Erythroblast (primary cell): ENCODE results near the gene SH3BP5L.

Experiments
- GATA1 ChIP-seq: IDR thresholded peaks from 2 replicates; pipeline ENCODE4 v1.6.1; 2011; ENCODE audit warnings: low read depth, mild to moderate bottlenecking, control low read depth, low read length, moderate library complexity
- POLR2A ChIP-seq: IDR thresholded peaks from 2 replicates; pipeline ENCODE4 v1.6.1; 2011; ENCODE audit warnings: mild to moderate bottlenecking, low read length

GRCh38 chr1:248816042-248816851 lies 9.5 kb downstream of the SH3BP5L start:
- TF ChIP-seq POLR2A (no peak), GATA1 (no peak)
